Renal cortical epithelial cell (primary cell): ENCODE measurements around the gene HYAL4. TPM values are rescaled to one million over a fixed set of nuclear protein-coding genes. Genes with fewer than 3 reads are reported as not detected.

ENCODE experiments used
- DNase-seq: peaks from one replicate; pipeline ENCODE4 v3.0.0-alpha.2; 2011; ENCODE audit warnings: low read depth
- total RNA-seq: library from RNA; depleted of rRNA; stranded (reverse); fragments of >200 nt; gene quantifications from 2 replicates; pipeline ENCODE4 v1.2.3, GENCODE V29; 2014

Gene HYAL4
- total RNA-seq, 1 donor from 2014 or later, result not detected

DNA sequence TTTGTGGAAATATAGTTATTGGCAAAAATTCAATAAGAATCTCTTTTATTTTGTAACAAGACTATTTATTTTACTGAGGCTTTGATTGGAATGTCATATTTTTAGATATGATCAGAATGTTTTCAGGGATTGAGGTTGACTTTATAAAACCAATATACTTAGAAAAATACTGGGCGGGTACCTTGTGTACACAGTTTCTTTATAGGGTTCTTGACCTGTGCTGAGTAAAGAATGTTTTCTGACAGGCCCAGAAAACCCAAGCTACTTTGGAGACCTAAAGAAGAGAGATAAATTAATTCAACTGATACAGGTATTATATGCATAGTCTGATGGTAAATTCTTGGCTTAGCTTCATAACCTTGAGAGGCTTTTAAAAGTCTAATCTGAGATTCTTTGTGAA, 56.1 kb downstream of the HYAL4 start:
- no peak for DNase-seq

DNA sequence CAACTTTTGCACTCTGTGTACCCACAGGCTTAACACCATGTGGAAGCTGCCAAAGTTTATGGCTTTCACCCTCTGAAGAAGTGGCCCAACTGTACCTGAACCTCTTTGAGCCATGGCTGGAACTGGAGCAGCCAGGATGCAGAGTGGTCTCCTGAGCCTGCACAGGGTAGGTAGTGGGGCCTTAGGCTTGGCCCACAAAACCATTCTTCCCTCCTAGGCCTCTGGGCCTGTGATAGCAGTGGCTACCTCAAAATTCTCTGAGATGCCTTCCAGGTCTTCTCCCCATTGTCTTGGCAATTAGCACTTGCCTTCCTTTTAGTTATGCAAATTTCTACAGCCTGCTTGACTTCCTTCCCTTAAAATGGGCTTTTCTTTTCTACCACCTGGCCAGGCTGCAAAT, 60.7 kb downstream of the HYAL4 start:
- no peak for DNase-seq

DNA sequence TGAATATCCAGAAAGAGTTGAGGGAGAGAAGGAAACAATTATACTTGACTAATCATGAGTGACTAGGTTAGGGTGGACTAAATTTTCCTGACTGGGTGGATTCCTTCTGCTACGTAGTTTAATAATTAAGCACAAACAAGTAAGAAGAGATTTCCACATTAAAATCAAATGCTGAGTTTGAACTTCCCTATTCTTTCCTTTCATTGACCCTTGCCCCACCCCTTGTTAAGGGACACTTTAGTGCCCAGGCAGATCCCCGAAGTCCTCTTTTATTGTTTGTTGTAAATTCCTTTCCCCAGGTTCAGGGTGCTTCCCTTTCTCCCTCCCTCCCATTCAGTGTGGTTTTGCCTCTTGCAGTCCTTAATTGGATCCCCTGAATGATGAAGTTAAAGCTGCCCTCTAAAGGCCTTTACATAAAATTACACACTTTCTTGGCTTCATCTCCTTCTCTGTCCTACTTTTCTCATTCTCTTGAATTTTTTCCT, 71.3 kb downstream of the HYAL4 start:
- DNase-seq, result peak; percentile 88

DNA sequence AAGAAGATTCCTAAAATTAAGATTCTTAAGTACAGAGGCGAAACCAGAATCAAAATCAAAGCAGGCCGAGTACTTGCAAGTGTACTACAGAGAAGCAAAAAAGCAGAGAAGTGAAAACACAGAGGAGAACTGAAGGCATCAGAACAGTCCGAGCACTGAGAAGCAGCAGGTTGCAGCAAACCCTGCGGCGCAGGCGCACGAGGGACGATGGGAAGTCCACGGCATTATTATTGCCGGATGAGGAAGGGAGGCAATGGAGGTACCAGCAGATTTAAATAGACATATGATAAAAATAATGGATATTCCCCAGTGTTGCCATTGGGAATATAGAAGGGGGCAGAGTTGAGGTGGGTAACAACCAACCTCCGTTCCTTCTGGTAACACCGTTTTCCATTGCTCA, 72.9 kb downstream of the HYAL4 start:
- no peak for DNase-seq

DNA sequence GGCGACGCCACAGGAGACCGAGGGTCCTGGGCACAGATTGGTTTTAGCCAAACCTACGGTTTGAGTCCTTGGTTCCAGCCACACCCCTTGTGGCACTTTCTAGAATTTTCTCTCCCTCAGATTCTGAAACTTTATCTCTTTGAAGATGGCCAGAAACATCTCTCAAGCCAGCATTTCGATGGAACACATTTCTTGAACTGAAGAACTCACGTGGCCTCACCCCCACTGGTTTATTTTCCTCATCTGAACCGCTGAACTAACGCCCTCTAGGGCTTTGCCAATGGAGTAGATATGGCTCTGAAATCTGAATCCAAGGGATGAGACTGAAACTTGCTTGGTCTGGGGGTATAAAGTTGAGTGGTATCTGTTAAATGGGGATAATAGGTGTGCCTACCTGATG, 73.3 kb downstream of the HYAL4 start:
- no peak for DNase-seq

DNA sequence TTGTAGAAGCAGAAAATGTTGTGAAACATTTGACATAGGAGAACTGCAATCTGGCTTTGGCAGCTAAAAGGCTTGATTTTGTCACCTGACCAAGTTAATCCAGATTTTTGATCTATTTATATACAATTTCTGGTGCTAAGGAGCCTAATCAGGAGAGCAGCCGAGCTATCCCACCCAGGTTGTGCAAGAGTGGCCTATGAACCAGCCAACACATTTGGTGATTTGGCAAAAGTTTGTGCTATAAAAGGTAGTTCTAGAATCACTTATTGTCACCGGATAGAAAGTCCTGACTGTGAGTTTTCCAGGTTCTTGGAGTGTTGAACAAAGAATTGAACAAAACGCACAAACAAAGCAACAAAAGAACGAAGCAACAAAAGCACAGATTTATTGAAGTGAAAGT, 78.6 kb downstream of the HYAL4 start:
- no peak for DNase-seq

DNA sequence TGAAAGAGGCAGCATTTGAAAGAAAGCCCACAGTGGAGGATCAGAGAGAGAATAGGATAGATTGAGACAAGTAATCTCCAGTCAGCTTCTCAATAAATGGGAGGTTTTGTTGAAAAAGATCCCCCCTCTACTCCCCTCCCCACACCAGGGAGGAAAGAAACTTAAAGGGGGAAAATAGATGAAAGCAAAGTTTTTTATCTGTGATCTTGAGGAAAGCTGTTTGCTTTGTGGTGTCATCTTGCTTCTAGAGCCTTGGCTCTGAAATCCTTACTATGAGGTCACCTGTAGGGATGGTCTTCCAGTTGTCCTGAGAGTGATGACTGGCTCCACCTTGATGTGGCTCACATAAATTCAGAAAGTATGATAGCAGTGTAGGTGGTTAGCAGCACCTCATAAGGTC, 80.0 kb downstream of the HYAL4 start, which contains the start of gene SPAM1:
TSS of gene SPAM1 (plus strand) at position 301 of the 400 bp plus-strand sequence. CDS start 28,330 bp downstream, outside the sequence.
- DNase-seq, result no peak

Other genes starting within 250 kb of the HYAL4 start
- not detected in 2 replicates for gene ASB15, start 243.3 kb upstream of the HYAL4 start, total RNA-seq
- gene LMOD2, start 189.3 kb upstream of the HYAL4 start, total RNA-seq, result not detected in 2 replicates
- gene WASL, start 96.2 kb upstream of the HYAL4 start, total RNA-seq, result 14.9 and 32.5 TPM in 2 replicates
- not detected in 2 replicates for gene SPAM1, start 80.1 kb downstream of the HYAL4 start, total RNA-seq
- gene TMEM229A, start 187.9 kb downstream of the HYAL4 start, total RNA-seq, result not detected in 2 replicates